Subcutaneous abdominal adipose tissue (tissue), 5 donors: Measurements from ENCODE around the gene PEX7.
A peak's percentile ranks its signal among the peaks of the same experiment; 100 is the strongest.
"Not testable (repeated sequence)": the region's sequence is repeated elsewhere in the genome, so short reads cannot be mapped to it uniquely, and the experiment has no call there.

ENCODE experiments used
- H3K27ac ChIP-seq: one replicate; pipeline ENCODE4 v1.7.0; 2013; ENCODE audit warnings: low read depth, mild to moderate bottlenecking, inconsistent platforms, low read length, moderate library complexity
- H3K27me3 ChIP-seq, 5 donors: one replicate each; pipeline ENCODE4 v1.7.0; 2013; ENCODE audit warnings: low read length in 5 of 5, inconsistent platforms in 1 of 5; ENCODE audit not compliant: control insufficient read depth in 5 of 5, insufficient read depth in 4 of 5
- H3K36me3 ChIP-seq, 5 donors: one replicate each; pipeline ENCODE4 v1.7.0; 2013; ENCODE audit warnings: low read length in 5 of 5; ENCODE audit not compliant: control insufficient read depth in 5 of 5, insufficient read depth in 5 of 5
- H3K4me1 ChIP-seq, 5 donors: one replicate each; pipeline ENCODE4 v1.7.0; 2013; ENCODE audit warnings: low read length in 5 of 5, mild to moderate bottlenecking in 3 of 5, moderate library complexity in 1 of 5; ENCODE audit not compliant: control insufficient read depth in 5 of 5, insufficient read depth in 5 of 5
- H3K4me3 ChIP-seq, 5 donors: one replicate each; pipeline ENCODE4 v1.7.0; 2013; ENCODE audit warnings: low read length in 5 of 5, low read depth in 1 of 5
- H3K9ac ChIP-seq, 5 donors: one replicate each; pipeline ENCODE4 v1.7.0; 2013; ENCODE audit warnings: low read length in 5 of 5, mild to moderate bottlenecking in 4 of 5, moderate library complexity in 3 of 5
- H3K9me3 ChIP-seq, 5 donors: one replicate each; pipeline ENCODE4 v1.7.0; 2013; ENCODE audit warnings: low read length in 5 of 5; ENCODE audit not compliant: control insufficient read depth in 5 of 5
- donor health status: healthy.
- donor health status: healthy.
- donor health status: healthy.
- donor health status: healthy.
- donor health status: healthy.

PEX7 gene

GRCh38 chr6:136782021-136782770 is 40.2 kb upstream of the PEX7 start:
- no peaks in the 10 kb centered on the region for H3K9me3 ChIP-seq
- no peak overlapping the region for H3K27ac ChIP-seq
- H3K36me3 ChIP-seq: no peaks in the 10 kb centered on the region
- H3K4me1 ChIP-seq: peaks cover 10 to 49% (median 34%) of the 10 kb centered on the region in 5 donors
- H3K9ac ChIP-seq: no peak overlapping the region
- H3K4me3 ChIP-seq: no peak overlapping the region
- H3K27me3 ChIP-seq: no peaks in the 10 kb centered on the region

GRCh38 chr6:136783021-136783420 is 39.4 kb upstream of the PEX7 start:
- no peak overlapping the region for H3K4me3 ChIP-seq
- no peaks in the 10 kb centered on the region for H3K36me3 ChIP-seq
- H3K27ac ChIP-seq: no peak overlapping the region
- H3K9ac ChIP-seq: no peak overlapping the region
- H3K27me3 ChIP-seq: no peaks in the 10 kb centered on the region
- H3K4me1 ChIP-seq: peaks cover 10 to 54% (median 41%) of the 10 kb centered on the region in 5 donors
- H3K9me3 ChIP-seq: no peaks in the 10 kb centered on the region

GRCh38 chr6:136783495-136784270 is 38.7 kb upstream of the PEX7 start:
- peaks cover 10 to 55% (median 44%) of the 10 kb centered on the region in 5 donors for H3K4me1 ChIP-seq
- no peaks in the 10 kb centered on the region for H3K36me3 ChIP-seq
- H3K27ac ChIP-seq: peak overlapping the region; percentile 64
- no peaks in the 10 kb centered on the region for H3K27me3 ChIP-seq
- peak overlapping the region in 3 of 5 donors; percentile 23 to 47 (median 35) for H3K4me3 ChIP-seq
- peak overlapping the region in 2 of 5 donors; percentile 7 to 40 for H3K9ac ChIP-seq
- H3K9me3 ChIP-seq: no peaks in the 10 kb centered on the region

GRCh38 chr6:136784271-136784664 is 38.1 kb upstream of the PEX7 start:
- Histone ChIP-seq H3K36me3 (no peaks in the 10 kb centered on the region), H3K9ac (peak overlapping the region in 2 of 5 donors; percentile 7 to 40), H3K27ac (peak overlapping the region; percentile 64), H3K4me3 (peak overlapping the region in 3 of 5 donors; percentile 23 to 47 (median 35)), H3K9me3 (no peaks in the 10 kb centered on the region), H3K27me3 (no peaks in the 10 kb centered on the region), H3K4me1 (peaks cover 10 to 55% (median 47%) of the 10 kb centered on the region in 5 donors)

- Histone ChIP-seq H3K4me1 (peaks cover 10 to 60% (median 55%) of the 10 kb centered on the region in 5 donors), H3K4me3 (peak overlapping the region in 1 of 5 donors; percentile 40)
Observed at GRCh38 chr6:136784910-136785746, 37.3 kb upstream of the PEX7 start.

GRCh38 chr6:136786658-136787057 is 35.7 kb upstream of the PEX7 start:
- no peaks in the 10 kb centered on the region for H3K27me3 ChIP-seq
- H3K4me3 ChIP-seq: no peak overlapping the region
- H3K4me1 ChIP-seq: peaks cover 10 to 70% (median 66%) of the 10 kb centered on the region in 5 donors
- H3K9ac ChIP-seq: no peak overlapping the region
- H3K9me3 ChIP-seq: no peaks in the 10 kb centered on the region
- H3K36me3 ChIP-seq: no peaks in the 10 kb centered on the region
- H3K27ac ChIP-seq: no peak overlapping the region

More at GRCh38 chr6:136784910-136785746, 37.3 kb upstream of the PEX7 start:
- Histone ChIP-seq H3K9me3 (no peaks in the 10 kb centered on the region), H3K9ac (peak overlapping the region in 1 of 5 donors; percentile 21), H3K36me3 (no peaks in the 10 kb centered on the region), H3K27ac (peak overlapping the region; percentile 64), H3K27me3 (no peaks in the 10 kb centered on the region)

- no peak overlapping the region for H3K4me3 ChIP-seq
Observed at GRCh38 chr6:136787726-136788068, 34.7 kb upstream of the PEX7 start.

GRCh38 chr6:136788069-136788902 is 34.1 kb upstream of the PEX7 start:
- no peak overlapping the region for H3K27ac ChIP-seq

More at GRCh38 chr6:136787726-136788068, 34.7 kb upstream of the PEX7 start:
- Histone ChIP-seq H3K9me3 (no peaks in the 10 kb centered on the region), H3K36me3 (no peaks in the 10 kb centered on the region), H3K27ac (no peak overlapping the region), H3K4me1 (peaks cover 10 to 68% (median 65%) of the 10 kb centered on the region in 5 donors), H3K27me3 (no peaks in the 10 kb centered on the region), H3K9ac (no peak overlapping the region)

GRCh38 chr6:136789440-136789839 is 33.0 kb upstream of the PEX7 start:
- not testable (repeated sequence) for H3K27ac ChIP-seq, H3K9ac ChIP-seq, H3K36me3 ChIP-seq, H3K9me3 ChIP-seq, H3K27me3 ChIP-seq
- Histone ChIP-seq H3K4me1 (peaks cover 3 to 58% (median 55%) of the 10 kb centered on the region in 5 donors), H3K4me3 (peak overlapping the region in 1 of 5 donors; percentile 1)

More at GRCh38 chr6:136788069-136788902, 34.1 kb upstream of the PEX7 start:
- no peaks in the 10 kb centered on the region for H3K36me3 ChIP-seq
- H3K9me3 ChIP-seq: no peaks in the 10 kb centered on the region
- H3K27me3 ChIP-seq: no peaks in the 10 kb centered on the region
- no peak overlapping the region for H3K9ac ChIP-seq
- peaks cover 10 to 67% (median 62%) of the 10 kb centered on the region in 5 donors for H3K4me1 ChIP-seq
- H3K4me3 ChIP-seq: no peak overlapping the region
